PC-3 (cell line): ENCODE data around the gene SH2D2A.

Source experiments
- CTCF ChIP-seq: fragments of 300-600 bp; sonication (generic); conservative IDR thresholded peaks from 2 replicates; pipeline ENCODE4 v1.5.1; 2017; ENCODE audit warnings: antibody characterized with exemption, low read depth, mild to moderate bottlenecking, low read length
- EZH2 ChIP-seq: fragments of 300-600 bp; sonication (generic); IDR thresholded peaks from one replicate; pipeline ENCODE4 v1.6.1; 2017; ENCODE audit warnings: antibody characterized with exemption, mild to moderate bottlenecking, low read length; ENCODE audit not compliant: unreplicated experiment

- no peak for TF ChIP-seq CTCF
- TF ChIP-seq EZH2 = no peak
Observed at GRCh38 chr1:156809281-156809680, 7.4 kb downstream of the SH2D2A start.
